Stimulated activated CD4-positive, alpha-beta T cell treated with anti-CD3 and anti-CD28 coated beads, Interleukin-1b, Interleukin-23, amount 100 ng/mL, for 48 hours (primary cell): ENCODE measurements around the gene PNMA6E.

ENCODE experiments used
- DNase-seq: peaks from one replicate; pipeline ENCODE4 v3.0.0-alpha.2; 2020

The PNMA6E gene

DNA sequence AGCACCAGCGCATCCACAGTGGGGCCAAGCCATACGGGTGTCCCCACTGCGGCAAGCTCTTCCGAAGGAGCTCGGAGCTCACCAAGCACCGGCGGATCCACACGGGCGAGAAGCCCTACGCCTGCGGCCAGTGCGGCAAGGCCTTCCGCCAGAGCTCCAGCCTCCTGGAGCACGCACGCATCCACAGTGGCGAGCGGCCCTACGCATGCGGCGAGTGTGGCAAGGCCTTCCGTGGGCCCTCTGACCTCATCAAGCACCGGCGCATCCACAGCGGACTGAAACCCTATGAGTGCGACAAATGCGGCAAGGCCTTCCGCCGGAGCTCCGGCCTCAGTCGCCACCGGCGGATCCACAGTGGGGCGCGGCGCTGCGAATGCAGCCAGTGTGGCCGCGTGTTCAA is 53.6 kb downstream of the PNMA6E start:
- no peak for DNase-seq
